A549 (cell line): ENCODE results near the gene GNPAT.

ENCODE experiments used
- CEBPB ChIP-seq, 2 experiments: fragments of >200 bp in 1 of 2; sonication (Bioruptor Twin) in 1 of 2; formaldehyde crosslinking in 1 of 2; IDR thresholded peaks; 2 replicates each; pipeline ENCODE4 v1.6.1; 2012 to 2016
- CHD4 ChIP-seq: fragments of 200-600 bp; sonication (generic); IDR thresholded peaks from 2 replicates; pipeline ENCODE4 v1.6.1; 2016; ENCODE audit warnings: antibody characterized with exemption, mild to moderate bottlenecking, borderline replicate concordance
- EP300 ChIP-seq, 2 experiments: fragments of >200 bp; sonication (Bioruptor Twin); formaldehyde crosslinking; IDR thresholded peaks; 2 replicates in 1 of 2; 3 replicates in 1 of 2; pipeline ENCODE4 v1.6.1; 2016 to 2017
- FOSB ChIP-seq: fragments of 250-450 bp; sonication (Bioruptor Pico); IDR thresholded peaks from 2 replicates; pipeline ENCODE4 v1.5.0; 2020; ENCODE audit warnings: mild to moderate bottlenecking, moderate library complexity
- POLR2A ChIP-seq: IDR thresholded peaks from 2 replicates; pipeline ENCODE4 v1.6.1; 2012; ENCODE audit warnings: mild to moderate bottlenecking, low read length
- POLR2AphosphoS2 ChIP-seq: conservative IDR thresholded peaks from 2 replicates; pipeline ENCODE4 v1.6.1; 2012; ENCODE audit warnings: low read length, improper control_type of control experiment, inconsistent platforms
- RFX5 ChIP-seq: fragments of 450-650 bp; IDR thresholded peaks from 2 replicates; pipeline ENCODE4 v1.7.1; 2014; ENCODE audit warnings: antibody characterized with exemption, mild to moderate bottlenecking, moderate library complexity
- SMC3 ChIP-seq: fragments of >200 bp; sonication (Bioruptor Twin); formaldehyde crosslinking; IDR thresholded peaks from 3 replicates; pipeline ENCODE4 v1.6.1; 2018; ENCODE audit warnings: inconsistent platforms
- ZFP36 ChIP-seq: fragments of 450-650 bp; IDR thresholded peaks from 2 replicates; pipeline ENCODE4 v1.6.1; 2014; ENCODE audit warnings: borderline replicate concordance; ENCODE audit not compliant: partially characterized antibody
- TF ChIP-seq, protein P1 (sequence below): fragments of >200 bp; sonication (Bioruptor Twin); formaldehyde crosslinking; IDR thresholded peaks from 3 replicates; pipeline ENCODE4 v1.5.1; 2016
- TF ChIP-seq, protein P2 (sequence below): fragments of 200-600 bp; sonication (generic); IDR thresholded peaks from 2 replicates; pipeline ENCODE4 v1.6.1; 2016; ENCODE audit warnings: antibody characterized with exemption, mild to moderate bottlenecking, moderate library complexity
- TF ChIP-seq, protein P3 (sequence below): IDR thresholded peaks from 2 replicates; pipeline ENCODE4 v1.6.1; 2012; ENCODE audit warnings: low read depth, borderline replicate concordance

DNA sequence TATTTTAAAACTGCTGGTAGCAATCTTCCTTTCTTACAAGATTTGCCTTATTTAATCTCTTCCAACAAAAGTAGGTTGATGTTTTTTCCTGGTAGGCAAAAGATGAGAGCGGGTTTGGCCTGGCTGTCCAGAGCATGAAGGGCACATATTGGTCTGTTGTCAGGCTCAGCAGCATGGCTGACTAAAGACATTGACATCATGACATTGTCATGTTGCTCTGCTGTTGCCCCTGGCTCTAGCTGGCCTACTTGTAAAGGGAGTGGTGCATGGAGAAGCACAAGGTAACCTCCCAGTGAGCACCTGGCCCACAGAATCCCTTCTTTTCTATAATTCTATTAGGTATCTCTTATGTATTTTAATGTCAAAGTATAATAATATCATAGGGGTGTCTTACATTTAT, 23.6 kb downstream of the GNPAT start:
- TF ChIP-seq, protein P1, sequence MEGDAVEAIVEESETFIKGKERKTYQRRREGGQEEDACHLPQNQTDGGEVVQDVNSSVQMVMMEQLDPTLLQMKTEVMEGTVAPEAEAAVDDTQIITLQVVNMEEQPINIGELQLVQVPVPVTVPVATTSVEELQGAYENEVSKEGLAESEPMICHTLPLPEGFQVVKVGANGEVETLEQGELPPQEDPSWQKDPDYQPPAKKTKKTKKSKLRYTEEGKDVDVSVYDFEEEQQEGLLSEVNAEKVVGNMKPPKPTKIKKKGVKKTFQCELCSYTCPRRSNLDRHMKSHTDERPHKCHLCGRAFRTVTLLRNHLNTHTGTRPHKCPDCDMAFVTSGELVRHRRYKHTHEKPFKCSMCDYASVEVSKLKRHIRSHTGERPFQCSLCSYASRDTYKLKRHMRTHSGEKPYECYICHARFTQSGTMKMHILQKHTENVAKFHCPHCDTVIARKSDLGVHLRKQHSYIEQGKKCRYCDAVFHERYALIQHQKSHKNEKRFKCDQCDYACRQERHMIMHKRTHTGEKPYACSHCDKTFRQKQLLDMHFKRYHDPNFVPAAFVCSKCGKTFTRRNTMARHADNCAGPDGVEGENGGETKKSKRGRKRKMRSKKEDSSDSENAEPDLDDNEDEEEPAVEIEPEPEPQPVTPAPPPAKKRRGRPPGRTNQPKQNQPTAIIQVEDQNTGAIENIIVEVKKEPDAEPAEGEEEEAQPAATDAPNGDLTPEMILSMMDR, result no peak
- TF ChIP-seq SMC3, result no peak
- no peak for TF ChIP-seq EP300 (IDR thresholded peaks at IDR 0.05)
- TF ChIP-seq, protein P2, sequence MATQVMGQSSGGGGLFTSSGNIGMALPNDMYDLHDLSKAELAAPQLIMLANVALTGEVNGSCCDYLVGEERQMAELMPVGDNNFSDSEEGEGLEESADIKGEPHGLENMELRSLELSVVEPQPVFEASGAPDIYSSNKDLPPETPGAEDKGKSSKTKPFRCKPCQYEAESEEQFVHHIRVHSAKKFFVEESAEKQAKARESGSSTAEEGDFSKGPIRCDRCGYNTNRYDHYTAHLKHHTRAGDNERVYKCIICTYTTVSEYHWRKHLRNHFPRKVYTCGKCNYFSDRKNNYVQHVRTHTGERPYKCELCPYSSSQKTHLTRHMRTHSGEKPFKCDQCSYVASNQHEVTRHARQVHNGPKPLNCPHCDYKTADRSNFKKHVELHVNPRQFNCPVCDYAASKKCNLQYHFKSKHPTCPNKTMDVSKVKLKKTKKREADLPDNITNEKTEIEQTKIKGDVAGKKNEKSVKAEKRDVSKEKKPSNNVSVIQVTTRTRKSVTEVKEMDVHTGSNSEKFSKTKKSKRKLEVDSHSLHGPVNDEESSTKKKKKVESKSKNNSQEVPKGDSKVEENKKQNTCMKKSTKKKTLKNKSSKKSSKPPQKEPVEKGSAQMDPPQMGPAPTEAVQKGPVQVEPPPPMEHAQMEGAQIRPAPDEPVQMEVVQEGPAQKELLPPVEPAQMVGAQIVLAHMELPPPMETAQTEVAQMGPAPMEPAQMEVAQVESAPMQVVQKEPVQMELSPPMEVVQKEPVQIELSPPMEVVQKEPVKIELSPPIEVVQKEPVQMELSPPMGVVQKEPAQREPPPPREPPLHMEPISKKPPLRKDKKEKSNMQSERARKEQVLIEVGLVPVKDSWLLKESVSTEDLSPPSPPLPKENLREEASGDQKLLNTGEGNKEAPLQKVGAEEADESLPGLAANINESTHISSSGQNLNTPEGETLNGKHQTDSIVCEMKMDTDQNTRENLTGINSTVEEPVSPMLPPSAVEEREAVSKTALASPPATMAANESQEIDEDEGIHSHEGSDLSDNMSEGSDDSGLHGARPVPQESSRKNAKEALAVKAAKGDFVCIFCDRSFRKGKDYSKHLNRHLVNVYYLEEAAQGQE, result no peak
- no peak for TF ChIP-seq RFX5
- TF ChIP-seq ZFP36, result no peak
- no peak for TF ChIP-seq CEBPB (IDR thresholded peaks at IDR 0.05)
- TF ChIP-seq, protein P3, sequence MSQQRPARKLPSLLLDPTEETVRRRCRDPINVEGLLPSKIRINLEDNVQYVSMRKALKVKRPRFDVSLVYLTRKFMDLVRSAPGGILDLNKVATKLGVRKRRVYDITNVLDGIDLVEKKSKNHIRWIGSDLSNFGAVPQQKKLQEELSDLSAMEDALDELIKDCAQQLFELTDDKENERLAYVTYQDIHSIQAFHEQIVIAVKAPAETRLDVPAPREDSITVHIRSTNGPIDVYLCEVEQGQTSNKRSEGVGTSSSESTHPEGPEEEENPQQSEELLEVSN, result no peak
- TF ChIP-seq FOSB (CRISPR knock-in tag), result no peak
- no peak for TF ChIP-seq CHD4
- no peak for TF ChIP-seq POLR2AphosphoS2
- no peak for TF ChIP-seq POLR2A
